Rectal smooth muscle tissue (tissue), 1 donor: Measurements from ENCODE around the gene PIP5KL1.

Experiments
- H3K27ac ChIP-seq: one replicate; pipeline ENCODE4 v1.7.0; 2013; ENCODE audit warnings: low read depth, low read length, inconsistent platforms
- H3K27me3 ChIP-seq: one replicate; pipeline ENCODE4 v1.7.0; 2013; ENCODE audit warnings: low read length; ENCODE audit not compliant: control insufficient read depth, insufficient read depth
- H3K36me3 ChIP-seq: one replicate; pipeline ENCODE4 v1.7.0; 2013; ENCODE audit warnings: low read length; ENCODE audit not compliant: control insufficient read depth, insufficient read depth
- H3K4me1 ChIP-seq: one replicate; pipeline ENCODE4 v1.7.0; 2013; ENCODE audit warnings: low read length; ENCODE audit not compliant: control insufficient read depth, insufficient read depth
- H3K4me3 ChIP-seq: one replicate; pipeline ENCODE4 v1.7.0; 2013; ENCODE audit warnings: low read length
- H3K9ac ChIP-seq: one replicate; pipeline ENCODE4 v1.7.0; 2013; ENCODE audit warnings: low read length

Gene PIP5KL1

DNA sequence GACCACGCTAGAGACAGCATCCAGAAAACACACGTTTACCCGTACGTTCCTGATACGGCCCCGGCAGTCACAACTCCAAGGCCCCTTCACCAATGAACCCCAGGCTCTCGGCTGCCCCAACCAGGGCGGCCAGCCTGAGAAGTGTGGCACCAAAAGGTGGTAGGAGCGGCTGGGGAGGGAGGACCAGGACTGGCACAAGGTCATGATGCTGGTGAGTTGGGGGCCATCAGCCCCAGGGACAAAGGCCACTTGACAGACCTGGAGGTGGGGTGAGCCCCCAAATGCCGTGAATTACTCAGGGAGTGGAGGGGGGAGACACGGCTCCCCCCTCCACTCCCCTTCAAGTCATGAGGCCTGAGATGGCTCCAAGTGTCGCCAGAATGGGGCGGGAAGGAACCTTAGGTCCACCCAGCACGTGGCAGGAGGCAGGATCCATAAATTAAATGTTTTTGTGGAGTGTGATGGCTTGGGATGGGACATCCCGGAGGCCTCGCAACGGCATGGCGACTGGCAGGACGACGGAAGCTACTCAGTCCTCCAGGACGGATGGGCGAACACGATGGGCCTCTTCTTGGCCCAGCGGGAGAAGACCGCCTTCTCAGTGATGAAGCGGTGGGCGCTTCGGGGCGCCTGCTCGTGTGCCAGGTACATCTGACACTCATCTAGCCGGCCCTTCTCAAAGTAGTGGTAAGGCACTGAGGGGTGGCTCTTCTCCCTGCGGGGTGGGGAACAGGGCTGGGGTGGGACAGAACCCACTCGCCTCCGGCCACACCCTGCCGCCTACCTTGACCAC, 22.5 kb downstream of the PIP5KL1 start:
- Histone ChIP-seq H3K27ac (no peak overlapping the region), H3K27me3 (no peaks in the 10 kb centered on the region)

DNA sequence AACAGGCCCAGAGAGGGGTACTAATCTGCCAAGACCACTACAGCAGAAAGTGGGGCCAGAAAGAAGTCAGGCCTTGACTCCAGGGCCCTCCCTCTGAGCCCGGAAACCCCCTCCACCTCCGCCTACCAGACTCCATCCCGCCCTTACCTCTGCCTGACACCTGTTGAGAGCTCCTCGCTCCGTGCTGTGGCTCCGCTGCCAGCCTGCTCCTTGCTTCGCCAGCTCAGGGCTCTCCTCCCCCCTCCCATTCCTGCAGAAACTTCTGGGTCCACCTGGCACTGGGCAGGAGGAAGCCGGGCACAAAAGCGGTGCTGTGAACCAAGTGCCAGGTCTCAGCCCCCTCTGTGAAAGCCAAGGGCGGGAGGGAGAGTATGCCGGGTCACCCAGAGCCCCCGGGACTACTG, 24.8 kb downstream of the PIP5KL1 start:
- Histone ChIP-seq H3K9ac (peak overlapping the region; percentile 66), H3K4me3 (peak overlapping the region; percentile 54), H3K27ac (no peak overlapping the region)

More for the DNA sequence above, 22.5 kb downstream of the PIP5KL1 start:
- Histone ChIP-seq H3K9ac (no peak overlapping the region), H3K4me1 (no peaks in the 10 kb centered on the region), H3K36me3 (peaks cover 9% of the 10 kb centered on the region), H3K4me3 (no peak overlapping the region)

GRCh38 chr9:127905004-127905728, 25.4 kb downstream of the PIP5KL1 start:
- no peaks in the 10 kb centered on the region for H3K4me1 ChIP-seq
- peak overlapping the region; percentile 54 for H3K4me3 ChIP-seq
- peak overlapping the region; percentile 66 for H3K9ac ChIP-seq

More for the DNA sequence above, 24.8 kb downstream of the PIP5KL1 start:
- no peaks in the 10 kb centered on the region for H3K4me1 ChIP-seq
- no peaks in the 10 kb centered on the region for H3K36me3 ChIP-seq
- H3K27me3 ChIP-seq = no peaks in the 10 kb centered on the region

GRCh38 chr9:127904561-127905003, 26.0 kb downstream of the PIP5KL1 start:
- peak overlapping the region; percentile 66 for H3K9ac ChIP-seq
- H3K4me3 ChIP-seq = peak overlapping the region; percentile 54
- peaks cover 5% of the 10 kb centered on the region for H3K4me1 ChIP-seq
- H3K36me3 ChIP-seq = no peaks in the 10 kb centered on the region
- H3K27ac ChIP-seq = peak overlapping the region; percentile 27
- H3K27me3 ChIP-seq = no peaks in the 10 kb centered on the region

More at GRCh38 chr9:127905004-127905728, 25.4 kb downstream of the PIP5KL1 start:
- no peaks in the 10 kb centered on the region for H3K36me3 ChIP-seq
- H3K27me3 ChIP-seq = no peaks in the 10 kb centered on the region
- H3K27ac ChIP-seq = peak overlapping the region; percentile 27

- H3K4me3 ChIP-seq = peak overlapping the region; percentile 54
- H3K9ac ChIP-seq = peak overlapping the region; percentile 12
These were observed 26.8 kb downstream of the PIP5KL1 start for GRCh38 chr9:127903557-127904475.

GRCh38 chr9:127899128-127899943, 31.2 kb downstream of the PIP5KL1 start, which contains the start of gene ST6GALNAC6:
TSS of gene ST6GALNAC6 (minus strand) at chr9:127899603. CDS start at chr9:127897981, 1,622 bp downstream.
- Histone ChIP-seq H3K27ac (peak within 1 kb of the TSS; percentile 88), H3K36me3 (peaks cover 21% of the 10 kb centered on the region), H3K4me1 (peaks cover 15% of the 10 kb centered on the region), H3K27me3 (no peaks in the 10 kb centered on the region), H3K4me3 (peak within 1 kb of the TSS; percentile 90), H3K9ac (peak within 1 kb of the TSS; percentile 83)

More at GRCh38 chr9:127903557-127904475, 26.8 kb downstream of the PIP5KL1 start:
- Histone ChIP-seq H3K36me3 (no peaks in the 10 kb centered on the region), H3K27ac (no peak overlapping the region), H3K4me1 (peaks cover 5% of the 10 kb centered on the region), H3K27me3 (no peaks in the 10 kb centered on the region)

DNA sequence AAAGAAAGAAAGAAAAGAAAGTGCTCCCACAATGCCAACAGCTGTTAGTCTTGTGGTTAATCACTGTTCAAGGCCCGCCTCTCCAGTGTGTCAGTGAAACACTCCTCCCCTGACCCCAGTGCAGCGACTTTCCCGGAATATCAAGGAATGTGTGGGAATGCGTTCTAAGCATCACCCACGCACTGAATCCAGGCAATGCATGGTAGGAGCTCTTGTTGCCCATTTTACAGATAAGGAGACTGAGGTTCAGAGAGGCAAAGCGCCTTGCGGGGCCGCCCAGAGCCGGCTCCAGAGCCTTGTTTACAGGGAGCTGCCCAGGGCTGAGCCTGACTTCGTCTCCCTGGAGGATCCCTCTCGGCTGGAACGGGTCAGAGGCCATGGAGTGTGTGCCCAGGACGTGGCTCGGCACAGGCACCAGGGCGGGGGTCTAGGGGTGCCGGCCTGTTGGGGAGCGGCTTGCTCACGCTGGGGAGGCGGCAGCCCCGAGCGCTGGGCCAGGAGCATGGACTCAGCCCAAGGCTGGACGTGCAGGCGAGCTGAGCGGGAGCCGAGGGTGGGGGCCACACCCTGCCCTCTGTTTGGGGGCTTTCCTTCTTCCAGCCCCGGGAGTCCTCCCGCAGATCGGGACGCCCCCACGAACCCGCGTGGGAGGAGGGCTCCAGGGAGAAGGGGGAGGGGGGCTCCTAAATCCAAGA, 32.0 kb downstream of the PIP5KL1 start:
- no peaks in the 10 kb centered on the region for H3K27me3 ChIP-seq
- H3K9ac ChIP-seq = peak overlapping the region; percentile 83
- peak overlapping the region; percentile 88 for H3K27ac ChIP-seq
- peaks cover 15% of the 10 kb centered on the region for H3K4me1 ChIP-seq
- peaks cover 28% of the 10 kb centered on the region for H3K36me3 ChIP-seq
- peak overlapping the region; percentile 90 for H3K4me3 ChIP-seq

DNA sequence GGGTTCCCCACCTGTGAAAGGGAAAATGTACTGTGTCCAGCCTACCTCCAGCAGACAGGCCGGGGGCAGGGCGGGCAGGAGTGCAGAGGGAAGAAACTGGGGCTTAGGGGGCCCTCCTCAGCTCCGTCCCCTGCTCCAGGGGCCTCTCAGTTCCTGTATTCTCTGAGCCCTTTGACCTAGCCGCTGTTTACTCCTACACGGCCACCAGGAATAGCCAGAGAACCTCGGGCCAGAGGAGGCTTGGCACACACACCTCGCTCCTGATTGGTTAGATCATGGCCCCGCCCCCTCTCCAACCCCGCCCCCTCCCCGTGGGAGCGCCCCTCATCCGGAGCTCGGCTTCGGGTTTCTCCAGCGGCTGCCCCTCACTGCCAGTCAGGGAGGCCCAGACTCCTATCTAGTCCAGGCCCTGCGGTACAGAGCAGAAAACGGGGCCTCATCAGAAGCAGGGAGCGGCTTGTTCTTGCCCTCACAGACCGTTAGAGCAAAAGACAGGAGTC, 33.3 kb downstream of the PIP5KL1 start:
- Histone ChIP-seq H3K4me3 (peak overlapping the region; percentile 49), H3K4me1 (peaks cover 15% of the 10 kb centered on the region), H3K9ac (no peak overlapping the region)

GRCh38 chr9:127896395-127897192, 34.0 kb downstream of the PIP5KL1 start:
- Histone ChIP-seq H3K9ac (no peak overlapping the region), H3K27ac (peak overlapping the region; percentile 56), H3K36me3 (peaks cover 38% of the 10 kb centered on the region), H3K4me3 (peak overlapping the region; percentile 49), H3K27me3 (no peaks in the 10 kb centered on the region), H3K4me1 (peaks cover 15% of the 10 kb centered on the region)

More for the DNA sequence above, 33.3 kb downstream of the PIP5KL1 start:
- Histone ChIP-seq H3K27ac (peak overlapping the region; percentile 77), H3K36me3 (peaks cover 38% of the 10 kb centered on the region), H3K27me3 (no peaks in the 10 kb centered on the region)

GRCh38 chr9:127895811-127896210, 34.8 kb downstream of the PIP5KL1 start:
- H3K27me3 ChIP-seq = no peaks in the 10 kb centered on the region
- no peak overlapping the region for H3K9ac ChIP-seq
- H3K4me1 ChIP-seq = peaks cover 15% of the 10 kb centered on the region
- H3K27ac ChIP-seq = no peak overlapping the region
- H3K4me3 ChIP-seq = no peak overlapping the region
- peaks cover 40% of the 10 kb centered on the region for H3K36me3 ChIP-seq
